Activated naive CD8-positive, alpha-beta T cell (primary cell): ENCODE measurements around the gene TNIK.
"Not testable (repeated sequence)": the region's sequence is repeated elsewhere in the genome, so short reads cannot be mapped to it uniquely, and the experiment has no call there.

Experiments
- H3K27ac Mint-ChIP-seq: one replicate; pipeline ENCODE4 v1.8.0; 2021; ENCODE audit warnings: mixed read lengths
- H3K27me3 Mint-ChIP-seq: one replicate; pipeline ENCODE4 v1.8.0; 2021; ENCODE audit warnings: mixed read lengths
- H3K36me3 Mint-ChIP-seq: one replicate; pipeline ENCODE4 v1.8.0; 2021; ENCODE audit warnings: mixed read lengths
- H3K4me1 Mint-ChIP-seq: one replicate; pipeline ENCODE4 v1.8.0; 2021; ENCODE audit warnings: low read depth, mixed read lengths
- H3K4me3 Mint-ChIP-seq: one replicate; pipeline ENCODE4 v1.8.0; 2021; ENCODE audit warnings: mild to moderate bottlenecking, mixed read lengths
- H3K9me3 Mint-ChIP-seq: one replicate; pipeline ENCODE4 v1.8.0; 2021; ENCODE audit warnings: low read depth, mixed read lengths

The TNIK gene

GRCh38 chr3:171428321-171428787 is 31.9 kb downstream of the TNIK start:
- peaks cover 14% of the 10 kb centered on the region for H3K4me1 Mint-ChIP-seq
- no peaks in the 10 kb centered on the region for H3K27me3 Mint-ChIP-seq
- no peaks in the 10 kb centered on the region for H3K9me3 Mint-ChIP-seq
- H3K36me3 Mint-ChIP-seq, result peaks cover 3% of the 10 kb centered on the region
- no peak overlapping the region for H3K27ac Mint-ChIP-seq
- H3K4me3 Mint-ChIP-seq, result no peak overlapping the region

GRCh38 chr3:171427771-171428320 is 32.4 kb downstream of the TNIK start:
- no peak overlapping the region for H3K4me3 Mint-ChIP-seq
- H3K4me1 Mint-ChIP-seq, result peaks cover 13% of the 10 kb centered on the region
- no peaks in the 10 kb centered on the region for H3K27me3 Mint-ChIP-seq
- peaks cover 5% of the 10 kb centered on the region for H3K36me3 Mint-ChIP-seq
- H3K27ac Mint-ChIP-seq, result no peak overlapping the region
- no peaks in the 10 kb centered on the region for H3K9me3 Mint-ChIP-seq

- not testable (repeated sequence) for H3K27me3 Mint-ChIP-seq, H3K9me3 Mint-ChIP-seq, H3K27ac Mint-ChIP-seq, H3K4me3 Mint-ChIP-seq
- Mint-ChIP-seq H3K4me1 (peaks cover 25% of the 10 kb centered on the region), H3K36me3 (peaks cover 12% of the 10 kb centered on the region)
Observed at GRCh38 chr3:171424063-171424462, 36.1 kb downstream of the TNIK start.

- not testable (repeated sequence) for H3K9me3 Mint-ChIP-seq, H3K27ac Mint-ChIP-seq, H3K4me3 Mint-ChIP-seq, H3K27me3 Mint-ChIP-seq
- Mint-ChIP-seq H3K36me3 (peaks cover 18% of the 10 kb centered on the region), H3K4me1 (peaks cover 31% of the 10 kb centered on the region)
Observed at GRCh38 chr3:171422855-171423254, 37.4 kb downstream of the TNIK start.

- no peak overlapping the region for H3K27ac Mint-ChIP-seq
- H3K9me3 Mint-ChIP-seq, result no peaks in the 10 kb centered on the region
- H3K4me1 Mint-ChIP-seq, result peaks cover 44% of the 10 kb centered on the region
- no peaks in the 10 kb centered on the region for H3K27me3 Mint-ChIP-seq
- H3K36me3 Mint-ChIP-seq, result peaks cover 15% of the 10 kb centered on the region
- no peak overlapping the region for H3K4me3 Mint-ChIP-seq
Observed at GRCh38 chr3:171420667-171421066, 39.5 kb downstream of the TNIK start.

GRCh38 chr3:171419457-171419856 is 40.7 kb downstream of the TNIK start:
- H3K9me3 Mint-ChIP-seq, result no peaks in the 10 kb centered on the region
- H3K27ac Mint-ChIP-seq, result no peak overlapping the region
- peaks cover 53% of the 10 kb centered on the region for H3K4me1 Mint-ChIP-seq
- H3K36me3 Mint-ChIP-seq, result peaks cover 15% of the 10 kb centered on the region
- no peak overlapping the region for H3K4me3 Mint-ChIP-seq
- no peaks in the 10 kb centered on the region for H3K27me3 Mint-ChIP-seq

- H3K9me3 Mint-ChIP-seq, result no peaks in the 10 kb centered on the region
- H3K27me3 Mint-ChIP-seq, result no peaks in the 10 kb centered on the region
- peaks cover 64% of the 10 kb centered on the region for H3K4me1 Mint-ChIP-seq
- H3K27ac Mint-ChIP-seq, result no peak overlapping the region
- peaks cover 13% of the 10 kb centered on the region for H3K36me3 Mint-ChIP-seq
- H3K4me3 Mint-ChIP-seq, result no peak overlapping the region
Observed at GRCh38 chr3:171417813-171418212, 42.4 kb downstream of the TNIK start.

- H3K9me3 Mint-ChIP-seq, result no peaks in the 10 kb centered on the region
- H3K4me3 Mint-ChIP-seq, result no peak overlapping the region
- H3K27me3 Mint-ChIP-seq, result no peaks in the 10 kb centered on the region
Observed at GRCh38 chr3:171417137-171417536, 43.1 kb downstream of the TNIK start.

GRCh38 chr3:171416666-171417065 is 43.5 kb downstream of the TNIK start:
- Mint-ChIP-seq H3K27ac (no peak overlapping the region), H3K4me1 (peaks cover 69% of the 10 kb centered on the region), H3K27me3 (no peaks in the 10 kb centered on the region), H3K36me3 (peaks cover 15% of the 10 kb centered on the region), H3K9me3 (no peaks in the 10 kb centered on the region), H3K4me3 (no peak overlapping the region)

More at GRCh38 chr3:171417137-171417536, 43.1 kb downstream of the TNIK start:
- Mint-ChIP-seq H3K36me3 (peaks cover 15% of the 10 kb centered on the region), H3K27ac (no peak overlapping the region), H3K4me1 (peaks cover 66% of the 10 kb centered on the region)

- Mint-ChIP-seq H3K27ac (no peak overlapping the region), H3K4me3 (no peak overlapping the region), H3K9me3 (no peaks in the 10 kb centered on the region), H3K36me3 (peaks cover 15% of the 10 kb centered on the region), H3K27me3 (no peaks in the 10 kb centered on the region), H3K4me1 (peaks cover 65% of the 10 kb centered on the region)
Observed at GRCh38 chr3:171416061-171416460, 44.1 kb downstream of the TNIK start.

GRCh38 chr3:171415070-171415469 is 45.1 kb downstream of the TNIK start:
- Mint-ChIP-seq H3K9me3 (no peaks in the 10 kb centered on the region), H3K4me3 (no peak overlapping the region), H3K36me3 (peaks cover 13% of the 10 kb centered on the region), H3K4me1 (peaks cover 63% of the 10 kb centered on the region), H3K27ac (no peak overlapping the region), H3K27me3 (no peaks in the 10 kb centered on the region)

GRCh38 chr3:171412473-171412872 is 47.7 kb downstream of the TNIK start:
- Mint-ChIP-seq H3K27ac (peak overlapping the region; percentile 5), H3K4me3 (no peak overlapping the region), H3K36me3 (peaks cover 11% of the 10 kb centered on the region), H3K9me3 (no peaks in the 10 kb centered on the region), H3K27me3 (no peaks in the 10 kb centered on the region), H3K4me1 (peaks cover 70% of the 10 kb centered on the region)

- H3K27ac Mint-ChIP-seq, result peak overlapping the region; percentile 5
- H3K36me3 Mint-ChIP-seq, result peaks cover 11% of the 10 kb centered on the region
- no peak overlapping the region for H3K4me3 Mint-ChIP-seq
- no peaks in the 10 kb centered on the region for H3K9me3 Mint-ChIP-seq
- H3K4me1 Mint-ChIP-seq, result peaks cover 73% of the 10 kb centered on the region
- H3K27me3 Mint-ChIP-seq, result no peaks in the 10 kb centered on the region
Observed at GRCh38 chr3:171412054-171412453, 48.2 kb downstream of the TNIK start.

GRCh38 chr3:171410186-171410585 is 50.0 kb downstream of the TNIK start:
- Mint-ChIP-seq H3K9me3 (no peaks in the 10 kb centered on the region), H3K4me3 (no peak overlapping the region), H3K27me3 (no peaks in the 10 kb centered on the region), H3K36me3 (peaks cover 18% of the 10 kb centered on the region), H3K27ac (no peak overlapping the region), H3K4me1 (peaks cover 73% of the 10 kb centered on the region)

- Mint-ChIP-seq H3K27ac (peak overlapping the region; percentile 50), H3K36me3 (peaks cover 21% of the 10 kb centered on the region), H3K4me3 (no peak overlapping the region), H3K9me3 (no peaks in the 10 kb centered on the region), H3K4me1 (peaks cover 64% of the 10 kb centered on the region), H3K27me3 (no peaks in the 10 kb centered on the region)
Observed at GRCh38 chr3:171407759-171408158, 52.4 kb downstream of the TNIK start.

GRCh38 chr3:171404376-171404967 is 55.7 kb downstream of the TNIK start:
- Mint-ChIP-seq H3K27me3 (no peaks in the 10 kb centered on the region), H3K27ac (no peak overlapping the region), H3K36me3 (peaks cover 17% of the 10 kb centered on the region), H3K4me1 (peaks cover 63% of the 10 kb centered on the region), H3K9me3 (no peaks in the 10 kb centered on the region), H3K4me3 (no peak overlapping the region)
